Measurements from ENCODE around the gene NHSL2. TPM values are rescaled to one million over a fixed set of nuclear protein-coding genes. Genes with fewer than 3 reads are reported as not detected.

NHSL2 gene
- total RNA-seq, 1 experiment from 2014 or later = not detected

GRCh38 chrX:71990518-71990917, 79.9 kb downstream of the NHSL2 start:
- H3K36me3 ChIP-seq (ENCODE audit: low read depth) = no peaks in the 10 kb centered on the region
- DNase-seq = no peak
- ChIA-PET POLR2A (ENCODE audit: unreplicated experiment) (no interaction called here), CTCF (no interaction called here)
- H2AFZ ChIP-seq = no peak overlapping the region
- H3K79me2 ChIP-seq (ENCODE audit: low read depth) = no peaks in the 10 kb centered on the region
- peaks cover 21% of the 10 kb centered on the region; the same call in 1 of the 2 replicates for H3K27me3 ChIP-seq (ENCODE audit: insufficient read depth, low read depth)
- BruUV-seq (replicated peaks) = no TSS peak
- H3K9me2 ChIP-seq (ENCODE audit: insufficient read depth) = no peaks in the 10 kb centered on the region
- TF ChIP-seq EZH2 (IDR thresholded peaks at IDR 0.05; ENCODE audit: low read depth) = no peak
- TF ChIP-seq, protein P1, sequence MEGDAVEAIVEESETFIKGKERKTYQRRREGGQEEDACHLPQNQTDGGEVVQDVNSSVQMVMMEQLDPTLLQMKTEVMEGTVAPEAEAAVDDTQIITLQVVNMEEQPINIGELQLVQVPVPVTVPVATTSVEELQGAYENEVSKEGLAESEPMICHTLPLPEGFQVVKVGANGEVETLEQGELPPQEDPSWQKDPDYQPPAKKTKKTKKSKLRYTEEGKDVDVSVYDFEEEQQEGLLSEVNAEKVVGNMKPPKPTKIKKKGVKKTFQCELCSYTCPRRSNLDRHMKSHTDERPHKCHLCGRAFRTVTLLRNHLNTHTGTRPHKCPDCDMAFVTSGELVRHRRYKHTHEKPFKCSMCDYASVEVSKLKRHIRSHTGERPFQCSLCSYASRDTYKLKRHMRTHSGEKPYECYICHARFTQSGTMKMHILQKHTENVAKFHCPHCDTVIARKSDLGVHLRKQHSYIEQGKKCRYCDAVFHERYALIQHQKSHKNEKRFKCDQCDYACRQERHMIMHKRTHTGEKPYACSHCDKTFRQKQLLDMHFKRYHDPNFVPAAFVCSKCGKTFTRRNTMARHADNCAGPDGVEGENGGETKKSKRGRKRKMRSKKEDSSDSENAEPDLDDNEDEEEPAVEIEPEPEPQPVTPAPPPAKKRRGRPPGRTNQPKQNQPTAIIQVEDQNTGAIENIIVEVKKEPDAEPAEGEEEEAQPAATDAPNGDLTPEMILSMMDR (conservative IDR thresholded peaks at IDR 0.05) = no peak
- H3K4me1 ChIP-seq (replicated peaks; ENCODE audit: insufficient read depth) = no peaks in the 10 kb centered on the region
- H4K20me1 ChIP-seq (ENCODE audit: insufficient read depth) = no peaks in the 10 kb centered on the region
- H3K27ac ChIP-seq = no peak overlapping the region
- intact Hi-C loops (cut with micrococcal nuclease; ENCODE audit: unreplicated experiment) = loop anchor here (10.0 kb wide), 1 partner anchor 634 kb away; no protein-coding TSS in a partner anchor
- H3F3A ChIP-seq (ENCODE audit: insufficient read depth, low read depth) = no peaks in the 10 kb centered on the region
- no peak overlapping the region for H3K4me3 ChIP-seq
- no peak overlapping the region for H3K4me2 ChIP-seq
- no peaks in the 10 kb centered on the region for H3K9me3 ChIP-seq (ENCODE audit: insufficient read depth, low read depth)

DNA sequence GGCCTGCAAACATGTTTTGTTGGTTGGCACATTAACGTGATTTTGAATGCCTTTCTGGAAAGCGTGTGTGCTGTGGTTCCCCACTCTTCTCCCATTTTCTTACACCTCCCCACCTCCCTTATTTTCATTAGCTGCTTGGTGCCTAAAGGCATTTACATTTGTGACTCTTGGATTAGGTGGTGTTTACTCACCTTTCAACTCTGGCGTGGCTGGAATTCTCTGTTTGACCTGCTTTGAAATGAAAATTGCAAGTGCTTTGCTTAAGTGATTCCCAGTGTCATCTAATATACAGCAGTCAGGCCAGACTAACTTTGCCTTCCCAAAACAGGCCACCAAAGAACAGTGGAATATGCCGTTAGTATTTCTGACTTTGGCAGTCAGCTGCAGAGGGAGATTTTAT, 80.5 kb downstream of the NHSL2 start:
- TF ChIP-seq, protein P1 (conservative IDR thresholded peaks at IDR 0.05) = no peak
- no peak for TF ChIP-seq EZH2 (IDR thresholded peaks at IDR 0.05; ENCODE audit: low read depth)
- no peak for DNase-seq
- intact Hi-C loops (cut with micrococcal nuclease; ENCODE audit: unreplicated experiment) = loop anchor here (10.0 kb wide), 1 partner anchor 634 kb away; no protein-coding TSS in a partner anchor
- Histone ChIP-seq H3K4me3 (no peak overlapping the region), H3K9me3 (ENCODE audit: insufficient read depth, low read depth) (no peaks in the 10 kb centered on the region), H3K4me1 (replicated peaks; ENCODE audit: insufficient read depth) (no peaks in the 10 kb centered on the region), H3K27ac (no peak overlapping the region), H4K20me1 (ENCODE audit: insufficient read depth) (no peaks in the 10 kb centered on the region), H2AFZ (no peak overlapping the region), H3K9me2 (ENCODE audit: insufficient read depth) (no peaks in the 10 kb centered on the region), H3K27me3 (ENCODE audit: insufficient read depth, low read depth) (peaks cover 21% of the 10 kb centered on the region; the same call in 1 of the 2 replicates), H3K4me2 (no peak overlapping the region), H3F3A (ENCODE audit: insufficient read depth, low read depth) (no peaks in the 10 kb centered on the region), H3K36me3 (ENCODE audit: low read depth) (no peaks in the 10 kb centered on the region), H3K79me2 (ENCODE audit: low read depth) (no peaks in the 10 kb centered on the region)
- POLR2A ChIA-PET (ENCODE audit: unreplicated experiment) = no interaction called here
- CTCF ChIA-PET = no interaction called here
- BruUV-seq (replicated peaks) = no TSS peak

DNA sequence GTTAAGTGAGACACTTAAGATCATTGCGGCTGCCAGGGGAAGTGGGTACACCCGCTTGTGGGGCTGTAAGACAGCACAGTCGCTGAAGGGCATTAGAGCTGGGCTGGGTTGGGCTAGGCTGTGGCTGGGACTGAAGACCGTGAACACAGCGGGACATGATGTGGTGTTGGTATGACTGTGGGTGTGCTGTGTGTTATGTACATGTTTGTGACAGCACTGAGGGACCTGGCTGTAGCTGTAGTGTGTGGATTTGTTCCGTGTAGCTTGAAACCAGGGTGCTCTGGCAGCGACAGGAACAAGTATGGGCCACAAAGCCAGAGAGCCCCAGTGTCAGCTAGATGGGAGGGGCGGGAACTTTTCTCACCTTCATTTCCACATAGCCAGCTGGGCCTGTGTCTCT, 82.1 kb downstream of the NHSL2 start:
- CTCF ChIA-PET = no interaction called here
- H2AFZ ChIP-seq = no peak overlapping the region

More for the DNA sequence above, 82.1 kb downstream of the NHSL2 start:
- DNase-seq = no peak
- no TSS peak for BruUV-seq (replicated peaks)
- Histone ChIP-seq H3K4me3 (no peak overlapping the region), H3F3A (ENCODE audit: insufficient read depth, low read depth) (no peaks in the 10 kb centered on the region), H4K20me1 (ENCODE audit: insufficient read depth) (no peaks in the 10 kb centered on the region), H3K4me2 (no peak overlapping the region), H3K27ac (no peak overlapping the region), H3K9me3 (ENCODE audit: insufficient read depth, low read depth) (no peaks in the 10 kb centered on the region), H3K4me1 (replicated peaks; ENCODE audit: insufficient read depth) (no peaks in the 10 kb centered on the region), H3K36me3 (ENCODE audit: low read depth) (no peaks in the 10 kb centered on the region), H3K79me2 (ENCODE audit: low read depth) (no peaks in the 10 kb centered on the region), H3K27me3 (ENCODE audit: insufficient read depth, low read depth) (peaks cover 12% of the 10 kb centered on the region; the same call in 1 of the 2 replicates), H3K9me2 (ENCODE audit: insufficient read depth) (no peaks in the 10 kb centered on the region)
- no peak for TF ChIP-seq EZH2 (IDR thresholded peaks at IDR 0.05; ENCODE audit: low read depth)
- TF ChIP-seq, protein P1 (conservative IDR thresholded peaks at IDR 0.05) = no peak
- POLR2A ChIA-PET (ENCODE audit: unreplicated experiment) = no interaction called here
- intact Hi-C loops (cut with micrococcal nuclease; ENCODE audit: unreplicated experiment) = loop anchor here (10.0 kb wide), 1 partner anchor 632 kb away; no protein-coding TSS in a partner anchor

All from PC-9 (cell line).